HG03060 (cell line): ENCODE measurements around the gene ABLIM1.

Source experiments
- ATAC-seq: cut with Tn5 transposase; IDR thresholded peaks from one replicate; pipeline ENCODE4 v1.9.1; 2021; ENCODE audit warnings: low read depth, moderate number of reproducible peaks; ENCODE audit not compliant: unreplicated experiment

ABLIM1 gene

GRCh38 chr10:114624951-114625780 is 32.9 kb downstream of the ABLIM1 start:
- ATAC-seq: no peak

GRCh38 chr10:114624422-114624821 is 33.7 kb downstream of the ABLIM1 start:
- ATAC-seq: no peak

- no peak for ATAC-seq
Observed at GRCh38 chr10:114623661-114624294, 34.3 kb downstream of the ABLIM1 start.

- ATAC-seq: no peak
Observed at GRCh38 chr10:114623155-114623554, 34.9 kb downstream of the ABLIM1 start.

- ATAC-seq: no peak
Observed at GRCh38 chr10:114618722-114619121, 39.4 kb downstream of the ABLIM1 start.

- no peak for ATAC-seq
Observed at GRCh38 chr10:114616516-114616915, 41.6 kb downstream of the ABLIM1 start.

GRCh38 chr10:114616103-114616502 is 42.0 kb downstream of the ABLIM1 start:
- ATAC-seq: no peak

- ATAC-seq: peak; percentile 92
Observed at GRCh38 chr10:114615600-114616007, 42.5 kb downstream of the ABLIM1 start.

- ATAC-seq: no peak
Observed at GRCh38 chr10:114613237-114613979, 44.7 kb downstream of the ABLIM1 start.

- ATAC-seq: no peak
Observed at GRCh38 chr10:114611617-114612016, 46.5 kb downstream of the ABLIM1 start.

- no peak for ATAC-seq
Observed at GRCh38 chr10:114609518-114610426, 48.3 kb downstream of the ABLIM1 start.

- ATAC-seq: no peak
Observed at GRCh38 chr10:114607358-114607998, 50.6 kb downstream of the ABLIM1 start.

GRCh38 chr10:114605155-114605797 is 52.8 kb downstream of the ABLIM1 start:
- no peak for ATAC-seq

- ATAC-seq: no peak
Observed at GRCh38 chr10:114604357-114605130, 53.5 kb downstream of the ABLIM1 start.

- no peak for ATAC-seq
Observed at GRCh38 chr10:114603948-114604347, 54.1 kb downstream of the ABLIM1 start.

GRCh38 chr10:114603303-114603702 is 54.8 kb downstream of the ABLIM1 start:
- ATAC-seq: no peak

GRCh38 chr10:114600057-114600456 is 58.0 kb downstream of the ABLIM1 start:
- no peak for ATAC-seq

GRCh38 chr10:114596793-114597192 is 61.3 kb downstream of the ABLIM1 start:
- no peak for ATAC-seq
